Astrocyte of the cerebellum (primary cell): ENCODE results near the gene GNAZ.

ENCODE experiments used
- DNase-seq: peaks from one replicate; pipeline ENCODE4 v3.0.0-alpha.2; 2011; ENCODE audit warnings: low read depth
- H3K4me3 ChIP-seq: 2 replicates; pipeline ENCODE4 v1.5.1; 2011; ENCODE audit warnings: mild to moderate bottlenecking, low read depth, low read length, moderate library complexity
- in situ Hi-C: cut with HindIII; loops from 2 replicates; pipeline ENCODE4 v1.10.0; 2017; ENCODE audit warnings: low sequenced_read_pairs
- TF ChIP-seq, protein P1 (sequence below): IDR thresholded peaks from 2 replicates; pipeline ENCODE4 v1.5.1; 2012; ENCODE audit warnings: low read length, low read depth, moderate library complexity, mild to moderate bottlenecking; ENCODE audit errors: missing control alignments

The GNAZ gene

DNA sequence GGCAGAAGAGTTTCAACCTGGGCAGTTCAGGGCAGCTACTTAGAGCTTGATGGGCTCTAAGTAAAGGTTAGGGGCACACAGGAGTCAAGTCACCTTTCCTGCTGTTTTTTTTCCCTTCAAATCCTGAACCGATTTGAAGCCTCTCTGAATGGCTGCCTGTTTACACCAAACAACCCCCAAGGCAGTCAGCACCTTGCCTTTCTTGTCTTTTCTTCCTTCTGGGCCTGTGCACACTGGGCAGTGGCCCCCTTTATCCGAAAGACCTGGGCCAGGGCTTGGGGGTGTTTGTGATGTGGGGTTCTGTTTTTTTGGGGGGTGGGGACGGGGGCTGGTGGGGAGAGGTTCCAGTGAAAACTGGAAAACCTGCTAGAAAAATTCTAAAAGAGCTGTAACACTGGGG, 67.1 kb downstream of the GNAZ start:
- DNase-seq, result no peak
- in situ Hi-C loops, result no loop called here
- no peak overlapping the region for H3K4me3 ChIP-seq
- TF ChIP-seq, protein P1, sequence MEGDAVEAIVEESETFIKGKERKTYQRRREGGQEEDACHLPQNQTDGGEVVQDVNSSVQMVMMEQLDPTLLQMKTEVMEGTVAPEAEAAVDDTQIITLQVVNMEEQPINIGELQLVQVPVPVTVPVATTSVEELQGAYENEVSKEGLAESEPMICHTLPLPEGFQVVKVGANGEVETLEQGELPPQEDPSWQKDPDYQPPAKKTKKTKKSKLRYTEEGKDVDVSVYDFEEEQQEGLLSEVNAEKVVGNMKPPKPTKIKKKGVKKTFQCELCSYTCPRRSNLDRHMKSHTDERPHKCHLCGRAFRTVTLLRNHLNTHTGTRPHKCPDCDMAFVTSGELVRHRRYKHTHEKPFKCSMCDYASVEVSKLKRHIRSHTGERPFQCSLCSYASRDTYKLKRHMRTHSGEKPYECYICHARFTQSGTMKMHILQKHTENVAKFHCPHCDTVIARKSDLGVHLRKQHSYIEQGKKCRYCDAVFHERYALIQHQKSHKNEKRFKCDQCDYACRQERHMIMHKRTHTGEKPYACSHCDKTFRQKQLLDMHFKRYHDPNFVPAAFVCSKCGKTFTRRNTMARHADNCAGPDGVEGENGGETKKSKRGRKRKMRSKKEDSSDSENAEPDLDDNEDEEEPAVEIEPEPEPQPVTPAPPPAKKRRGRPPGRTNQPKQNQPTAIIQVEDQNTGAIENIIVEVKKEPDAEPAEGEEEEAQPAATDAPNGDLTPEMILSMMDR, result no peak

DNA sequence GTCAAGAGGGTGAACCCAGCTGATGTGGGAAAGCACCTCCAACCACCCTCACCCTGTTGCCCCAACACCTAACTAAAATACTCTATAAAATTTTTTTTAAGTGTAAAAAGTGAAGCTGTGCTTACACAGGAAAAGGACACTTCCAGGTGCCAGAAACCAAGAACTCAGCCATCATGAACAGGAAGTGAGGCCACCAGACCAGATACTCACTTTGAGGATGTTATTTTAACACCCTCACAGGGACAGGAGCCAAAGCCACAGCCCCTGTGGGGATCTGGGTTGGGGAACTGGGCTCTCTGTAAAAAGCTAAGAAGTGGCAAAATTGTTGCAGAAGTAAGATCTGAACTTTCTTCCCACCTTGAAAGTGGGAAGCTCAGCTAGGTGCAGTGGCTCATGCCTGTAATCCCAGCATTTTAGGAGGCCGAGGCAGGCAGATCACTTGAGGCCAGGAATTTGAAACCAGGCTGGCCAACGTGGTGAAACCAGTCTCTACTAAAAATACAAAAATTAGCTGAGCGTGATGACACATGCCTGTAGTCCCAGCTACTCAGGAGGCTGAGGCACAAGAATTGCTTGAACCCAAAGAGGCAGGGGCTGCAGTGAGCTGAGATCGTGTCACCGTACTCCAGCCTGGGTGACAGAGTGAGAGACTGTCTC, 67.7 kb downstream of the GNAZ start:
- DNase-seq, result no peak
- TF ChIP-seq, protein P1, result no peak
- in situ Hi-C loops, result no loop called here
- H3K4me3 ChIP-seq, result no peak overlapping the region

DNA sequence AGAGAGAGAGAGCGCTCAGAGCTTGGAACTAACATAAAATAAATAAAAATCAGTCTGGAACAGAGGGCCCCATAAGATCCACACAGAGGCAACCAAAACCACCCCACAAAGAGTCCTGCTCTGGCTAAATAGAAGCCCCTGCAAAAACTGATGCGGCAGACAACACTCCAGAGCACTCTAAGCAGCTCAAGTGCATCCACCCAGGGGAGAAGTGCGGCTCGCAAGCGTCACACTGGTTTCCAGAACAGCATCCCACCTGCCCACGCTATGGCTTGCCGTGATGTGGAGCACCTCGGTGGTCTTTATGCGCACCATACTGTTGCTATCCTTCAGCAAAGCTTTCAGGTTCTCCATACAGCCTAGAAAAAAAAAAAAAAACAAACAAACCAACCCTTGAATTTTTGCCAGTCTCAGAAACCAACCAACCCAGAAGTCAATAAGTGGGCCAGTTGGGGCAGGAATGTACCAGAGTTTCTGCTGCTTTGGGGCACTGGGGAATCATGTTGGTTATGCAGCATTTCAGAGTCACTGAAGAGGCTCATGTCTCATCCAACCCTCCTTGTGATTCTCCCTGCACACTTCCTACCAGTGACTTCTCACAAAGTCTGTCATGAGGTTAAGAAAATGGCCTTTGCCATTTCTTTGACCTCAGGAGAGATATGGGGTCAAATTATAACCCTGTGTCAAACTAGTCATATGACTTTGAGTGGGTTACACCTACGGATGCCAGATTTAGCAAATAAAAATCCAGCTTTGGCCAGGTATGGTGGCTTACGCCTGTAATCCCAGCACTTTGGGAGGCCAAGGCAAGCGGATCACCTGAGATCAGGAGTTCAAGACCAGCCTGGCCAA, 68.5 kb downstream of the GNAZ start:
- TF ChIP-seq, protein P1, result no peak
- no peak for DNase-seq
- no peak overlapping the region for H3K4me3 ChIP-seq
- in situ Hi-C loops, result no loop called here

DNA sequence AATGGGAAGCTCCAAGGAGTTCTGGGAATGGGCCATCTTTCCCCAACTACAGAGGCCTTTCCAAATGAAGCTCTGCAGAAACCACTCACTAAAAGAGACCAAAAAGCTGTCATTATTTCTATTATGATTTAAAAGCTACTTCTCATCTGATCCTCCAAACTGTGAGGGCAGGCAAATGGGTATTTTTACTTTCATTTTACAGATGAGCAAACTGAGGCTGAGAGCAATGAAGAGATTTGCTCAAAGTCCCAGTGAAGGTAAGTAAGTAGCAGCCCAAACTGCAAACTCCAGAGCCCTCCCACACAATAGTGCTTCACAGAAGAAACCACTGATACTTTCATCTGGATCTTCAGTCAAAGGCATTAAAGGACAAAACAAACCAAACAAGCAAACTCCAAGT, 70.1 kb downstream of the GNAZ start:
- H3K4me3 ChIP-seq, result no peak overlapping the region
- TF ChIP-seq, protein P1, result no peak
- no peak for DNase-seq
- in situ Hi-C loops, result no loop called here

DNA sequence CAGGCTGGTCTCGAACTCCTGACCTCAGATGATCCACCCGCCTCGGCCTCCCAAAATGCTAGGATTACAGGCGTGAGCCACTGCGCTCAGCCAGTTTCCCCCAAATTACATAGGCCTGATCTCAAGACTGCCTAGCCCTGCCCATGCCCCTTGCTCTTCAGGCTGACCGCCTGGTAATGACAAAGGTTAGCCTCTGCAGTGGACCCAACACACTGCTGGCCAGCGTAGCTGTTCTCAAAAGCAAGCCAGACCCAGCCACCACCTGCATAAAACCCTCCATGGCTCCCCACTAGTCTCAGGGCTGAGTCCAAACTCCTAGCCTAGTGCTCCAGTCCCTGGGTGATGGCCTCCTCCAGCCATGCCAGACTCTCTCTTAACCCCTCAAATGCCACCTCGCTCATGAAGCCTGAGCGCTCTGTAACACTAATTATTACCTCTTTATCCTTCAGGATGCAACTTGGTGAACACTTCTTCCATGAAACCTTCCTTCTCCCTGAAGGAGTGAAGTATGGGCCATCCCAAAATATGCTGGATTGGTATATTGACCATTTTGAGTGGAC, 72.3 kb downstream of the GNAZ start:
- in situ Hi-C loops, result no loop called here
- no peak for DNase-seq
- H3K4me3 ChIP-seq, result no peak overlapping the region
- TF ChIP-seq, protein P1, result no peak

DNA sequence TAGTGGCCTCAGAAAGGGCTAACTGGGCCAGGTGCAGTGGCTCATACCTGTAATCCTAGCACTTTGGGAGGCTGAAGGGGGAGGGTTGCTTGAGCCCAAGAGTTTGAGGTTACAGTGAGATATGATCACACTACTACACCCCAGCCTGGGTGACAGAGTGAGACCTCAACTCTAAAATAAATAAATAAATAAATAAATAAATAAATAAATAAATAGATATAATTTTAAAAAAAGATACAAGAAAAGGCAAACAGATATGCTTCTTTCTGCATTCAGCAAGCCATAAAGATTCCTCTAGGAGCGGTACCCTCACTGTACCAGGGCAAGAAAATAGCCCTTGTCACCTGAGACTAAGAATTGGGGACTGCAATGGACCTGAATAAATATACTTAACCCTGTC, 72.8 kb downstream of the GNAZ start:
- in situ Hi-C loops, result no loop called here
- DNase-seq, result no peak
- no peak overlapping the region for H3K4me3 ChIP-seq
- TF ChIP-seq, protein P1, result no peak
